PC-3 (cell line): ENCODE results near the gene SLC16A13. TPM values are rescaled to one million over a fixed set of nuclear protein-coding genes. Genes with fewer than 3 reads are reported as not detected.

ENCODE experiments used
- ATAC-seq: fragments of 200-7000 bp; cut with Tn5 transposase; 2 replicates; pipeline ENCODE4 v1.9.1; 2020; ENCODE audit warnings: mild to moderate bottlenecking, moderate library complexity
- BruUV-seq: library from RNA; stranded (reverse); fragments of 400-500 nt; replicated peaks from 2 replicates; lab custom pipeline; 2021; lab: Mats Ljungman, UMichigan
- CTCF ChIA-PET: fragments of 300-600 bp; sonication (Branson Sonifier 250); formaldehyde crosslinking; loops from one replicate; lab custom pipeline; 2022; ENCODE audit warnings: antibody characterized with exemption; lab: Charles Lee
- POLR2A ChIA-PET: fragments of 300-600 bp; sonication (Branson Sonifier 250); formaldehyde crosslinking; loops from one replicate; lab custom pipeline; 2022; ENCODE audit warnings: antibody characterized with exemption; ENCODE audit not compliant: unreplicated experiment; lab: Charles Lee
- DNase-seq: peaks from one replicate; pipeline ENCODE4 v3.0.0-alpha.2; 2015
- H2AFZ ChIP-seq: fragments of 300-600 bp; sonication (generic); 2 replicates; pipeline ENCODE4 v1.6.0; 2016; ENCODE audit warnings: antibody characterized with exemption, low read length
- H3F3A ChIP-seq: fragments of 300-600 bp; sonication (generic); one replicate; pipeline ENCODE4 v1.6.0; 2017; ENCODE audit warnings: antibody characterized with exemption, low read length, control low read depth, mild to moderate bottlenecking; ENCODE audit not compliant: unreplicated experiment
- H3K27ac ChIP-seq: fragments of 300-600 bp; sonication (generic); 2 replicates; pipeline ENCODE4 v1.5.1; 2016; ENCODE audit warnings: mild to moderate bottlenecking, low read length
- H3K27me3 ChIP-seq: fragments of 300-600 bp; sonication (generic); 2 replicates; pipeline ENCODE4 v1.6.1; 2016; ENCODE audit warnings: low read length, mixed read lengths
- H3K36me3 ChIP-seq: fragments of 300-600 bp; sonication (generic); 2 replicates; pipeline ENCODE4 v1.6.1; 2016; ENCODE audit warnings: low read depth, mixed run types, low read length, mixed read lengths
- H3K4me1 ChIP-seq: fragments of 300-600 bp; sonication (generic); 2 replicates; pipeline ENCODE4 v1.5.1; 2016; ENCODE audit warnings: low read length; ENCODE audit not compliant: insufficient read depth
- H3K4me2 ChIP-seq: fragments of 300-600 bp; sonication (generic); 2 replicates; pipeline ENCODE4 v1.6.0; 2016; ENCODE audit warnings: low read length
- H3K4me3 ChIP-seq: fragments of 300-600 bp; sonication (generic); 2 replicates; pipeline ENCODE4 v1.5.1; 2016; ENCODE audit warnings: mild to moderate bottlenecking, low read length, mixed read lengths
- H3K79me2 ChIP-seq: fragments of 300-600 bp; sonication (generic); 2 replicates; pipeline ENCODE4 v1.6.1; 2017; ENCODE audit warnings: low read length, mixed read lengths
- H3K9ac ChIP-seq: fragments of 300-600 bp; sonication (generic); 2 replicates; pipeline ENCODE4 v1.6.0; 2016; ENCODE audit warnings: mild to moderate bottlenecking, low read length
- H3K9me2 ChIP-seq: fragments of 300-600 bp; sonication (generic); replicated peaks from 2 replicates; pipeline ENCODE4 v1.6.1; 2016; ENCODE audit warnings: mixed run types, low read length, mixed read lengths
- H3K9me3 ChIP-seq: fragments of 300-600 bp; sonication (generic); 2 replicates; pipeline ENCODE4 v1.6.1; 2016; ENCODE audit warnings: low read length, mixed read lengths
- H4K20me1 ChIP-seq: fragments of 300-600 bp; sonication (generic); 2 replicates; pipeline ENCODE4 v1.6.1; 2016; ENCODE audit warnings: low read length, mixed read lengths
- EZH2 ChIP-seq: fragments of 300-600 bp; sonication (generic); IDR thresholded peaks from one replicate; pipeline ENCODE4 v1.6.1; 2017; ENCODE audit warnings: antibody characterized with exemption, mild to moderate bottlenecking, low read length; ENCODE audit not compliant: unreplicated experiment
- EZH2phosphoT487 ChIP-seq: fragments of 300-600 bp; sonication (generic); IDR thresholded peaks from 2 replicates; pipeline ENCODE4 v1.6.1; 2018; ENCODE audit warnings: mild to moderate bottlenecking, antibody characterized with exemption, low read length, borderline replicate concordance
- intact Hi-C: fragments of 100-400 bp; cut with micrococcal nuclease; formaldehyde crosslinking; loops from 2 replicates; pipeline ENCODE4 v1.9.0; 2023
- total RNA-seq: library from RNA; depleted of rRNA; stranded (reverse); fragments of >200 nt; gene quantifications from 2 replicates; pipeline ENCODE4 v1.2.3, GENCODE V29; 2014
- TF ChIP-seq, protein P1 (sequence below): fragments of 300-600 bp; sonication (generic); conservative IDR thresholded peaks from 2 replicates; pipeline ENCODE4 v1.5.1; 2017; ENCODE audit warnings: antibody characterized with exemption, low read depth, mild to moderate bottlenecking, low read length

The SLC16A13 gene
- total RNA-seq, 1 experiment from 2014 or later, result 0.62 TPM

DNA sequence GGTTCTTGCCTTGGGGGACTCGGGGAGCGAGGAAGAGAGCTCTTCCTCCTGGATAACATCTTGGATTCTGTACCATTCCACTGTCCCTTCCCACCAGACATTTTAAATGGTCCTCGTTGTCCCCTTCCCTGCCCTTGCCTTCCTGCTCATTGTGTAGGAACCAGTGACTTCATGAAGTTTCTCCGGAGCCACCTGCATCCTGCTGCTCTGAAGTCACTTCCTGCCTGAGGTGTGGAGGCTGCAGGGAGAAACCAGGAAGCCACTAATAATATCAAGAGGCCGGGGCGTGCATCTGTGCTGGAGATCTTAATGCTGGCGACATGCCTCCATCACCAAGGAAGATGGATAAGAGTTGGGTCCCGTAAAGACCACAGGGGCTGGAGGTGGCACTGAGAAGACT is 6.2 kb upstream of the SLC16A13 start:
- H3K4me2 ChIP-seq, result no peak overlapping the region
- TF ChIP-seq, protein P1, sequence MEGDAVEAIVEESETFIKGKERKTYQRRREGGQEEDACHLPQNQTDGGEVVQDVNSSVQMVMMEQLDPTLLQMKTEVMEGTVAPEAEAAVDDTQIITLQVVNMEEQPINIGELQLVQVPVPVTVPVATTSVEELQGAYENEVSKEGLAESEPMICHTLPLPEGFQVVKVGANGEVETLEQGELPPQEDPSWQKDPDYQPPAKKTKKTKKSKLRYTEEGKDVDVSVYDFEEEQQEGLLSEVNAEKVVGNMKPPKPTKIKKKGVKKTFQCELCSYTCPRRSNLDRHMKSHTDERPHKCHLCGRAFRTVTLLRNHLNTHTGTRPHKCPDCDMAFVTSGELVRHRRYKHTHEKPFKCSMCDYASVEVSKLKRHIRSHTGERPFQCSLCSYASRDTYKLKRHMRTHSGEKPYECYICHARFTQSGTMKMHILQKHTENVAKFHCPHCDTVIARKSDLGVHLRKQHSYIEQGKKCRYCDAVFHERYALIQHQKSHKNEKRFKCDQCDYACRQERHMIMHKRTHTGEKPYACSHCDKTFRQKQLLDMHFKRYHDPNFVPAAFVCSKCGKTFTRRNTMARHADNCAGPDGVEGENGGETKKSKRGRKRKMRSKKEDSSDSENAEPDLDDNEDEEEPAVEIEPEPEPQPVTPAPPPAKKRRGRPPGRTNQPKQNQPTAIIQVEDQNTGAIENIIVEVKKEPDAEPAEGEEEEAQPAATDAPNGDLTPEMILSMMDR, result no peak
- TF ChIP-seq EZH2phosphoT487 (no peak), EZH2 (no peak)
- H3K27me3 ChIP-seq, result no peaks in the 10 kb centered on the region
- CTCF ChIA-PET, result no interaction called here
- H3K4me3 ChIP-seq, result no peak overlapping the region
- BruUV-seq, result no TSS peak
- intact Hi-C loops, result no loop called here
- no peaks in the 10 kb centered on the region for H3F3A ChIP-seq
- H3K79me2 ChIP-seq, result no peaks in the 10 kb centered on the region
- H3K27ac ChIP-seq, result no peak overlapping the region
- POLR2A ChIA-PET, result no interaction called here
- H4K20me1 ChIP-seq, result no peaks in the 10 kb centered on the region
- H3K36me3 ChIP-seq, result no peaks in the 10 kb centered on the region
- H3K4me1 ChIP-seq, result no peaks in the 10 kb centered on the region
- H3K9me3 ChIP-seq, result no peaks in the 10 kb centered on the region
- no peak overlapping the region for H3K9ac ChIP-seq
- no peak overlapping the region for H2AFZ ChIP-seq
- no peaks in the 10 kb centered on the region for H3K9me2 ChIP-seq
- no peak for ATAC-seq
- DNase-seq, result no peak

GRCh38 chr17:7034955-7035590 is 742 bp upstream of the SLC16A13 start:
- TSS peak; percentile 97 for BruUV-seq
- CTCF ChIA-PET, result interaction anchor here (0.8 kb wide), 1 partner anchor 11 kb away, joined by 5 read pairs; no protein-coding TSS in a partner anchor

More at GRCh38 chr17:7034955-7035590, 742 bp upstream of the SLC16A13 start:
- Histone ChIP-seq H3K9ac (peak overlapping the region; percentile 85), H3K36me3 (no peaks in the 10 kb centered on the region), H3K9me2 (no peaks in the 10 kb centered on the region), H2AFZ (peak overlapping the region; percentile 91), H3F3A (no peaks in the 10 kb centered on the region), H3K4me2 (peak overlapping the region; percentile 93), H3K79me2 (peaks cover 10% of the 10 kb centered on the region; the same call in 1 of the 2 replicates), H3K9me3 (no peaks in the 10 kb centered on the region), H3K4me1 (peaks cover 12% of the 10 kb centered on the region), H3K4me3 (peak overlapping the region; percentile 84), H3K27ac (peak overlapping the region; percentile 42), H4K20me1 (no peaks in the 10 kb centered on the region), H3K27me3 (no peaks in the 10 kb centered on the region)
- TF ChIP-seq EZH2phosphoT487 (no peak), EZH2 (no peak)
- TF ChIP-seq, protein P1, result no peak
- no peak for ATAC-seq
- intact Hi-C loops, result no loop called here
- POLR2A ChIA-PET, result interaction anchor here (0.5 to 1.1 kb wide), 2 partner anchors 14 to 356 kb away, joined by 3 to 13 read pairs; no protein-coding TSS in a partner anchor
- no peak for DNase-seq
